Heart right ventricle (tissue), 16 donors: ENCODE results near the gene UBXN11. TPM values are rescaled to one million over a fixed set of nuclear protein-coding genes. Genes with fewer than 3 reads are reported as not detected.
A peak's percentile ranks its signal among the peaks of the same experiment; 100 is the strongest.
"Not testable (repeated sequence)": the region's sequence is repeated elsewhere in the genome, so short reads cannot be mapped to it uniquely, and the experiment has no call there.

Experiments used
- ATAC-seq, 8 donors: fragments of 200-7000 bp; cut with Tn5 transposase; one replicate each; pipeline ENCODE4 v1.9.1; 2020; ENCODE audit warnings: mild to moderate bottlenecking in 8 of 8, moderate library complexity in 8 of 8, moderate number of reproducible peaks in 1 of 8
- DNase-seq, 2 donors: peaks; one replicate each; pipeline ENCODE4 v3.0.0-alpha.2; 2020
- H3K27ac ChIP-seq, 10 donors: fragments of 200-600 bp; sonication (generic) in 2 of 10; one replicate each; pipeline versions ENCODE4 v1.5.0 to v1.8.0; 2020 to 2022; ENCODE audit warnings: mild to moderate bottlenecking in 3 of 10
- H3K27me3 ChIP-seq, 7 donors: fragments of 200-600 bp; one replicate each; pipeline ENCODE4 v1.8.0; 2021 to 2022; ENCODE audit warnings: mild to moderate bottlenecking in 2 of 7
- H3K36me3 ChIP-seq, 9 donors: fragments of 200-600 bp; sonication (generic) in 1 of 9; one replicate each; pipeline versions ENCODE4 v1.5.0 to v1.8.0; 2020 to 2022; ENCODE audit warnings: mild to moderate bottlenecking in 2 of 9
- H3K4me1 ChIP-seq, 9 donors: fragments of 200-600 bp; sonication (generic) in 1 of 9; one replicate each; pipeline versions ENCODE4 v1.5.0 to v1.8.0; 2020 to 2022; ENCODE audit warnings: mild to moderate bottlenecking in 4 of 9
- H3K4me3 ChIP-seq, 10 donors: fragments of 200-600 bp; sonication (generic) in 2 of 10; one replicate each; pipeline versions ENCODE4 v1.5.0 to v1.8.0; 2020 to 2022; ENCODE audit warnings: mild to moderate bottlenecking in 7 of 10, moderate library complexity in 2 of 10
- H3K9me3 ChIP-seq, 11 donors: fragments of 200-600 bp in 10 of 11; sonication (generic) in 2 of 11; one replicate each; pipeline versions ENCODE4 v1.5.0 to v1.8.0; 2013 to 2022; ENCODE audit warnings: mild to moderate bottlenecking in 2 of 11, control low read depth in 1 of 11, moderate library complexity in 1 of 11
- WGBS, 2 donors: extraction: QIAGEN DNeasy Blood & Tissue Kit; methylation state at CpG; one replicate each; pipeline ENCODE4 v1.1.7; 2013; ENCODE audit warnings: inconsistent platforms in 1 of 2; 5-methylcytosine and 5-hydroxymethylcytosine counted together
- intact Hi-C, 10 donors: fragments of 100-400 bp; cut with DNase I; formaldehyde crosslinking; loops; one replicate each; pipeline versions ENCODE4 v1.11.1 to v1.14.2; 2022
- polyA plus RNA-seq, 2 donors: library from polyadenylated mRNA; stranded (reverse); fragments of 200-250 nt; gene quantifications; one replicate each; pipeline ENCODE4 v1.2.3, GENCODE V29; 2013
- total RNA-seq, 10 donors: library from RNA; stranded (reverse); fragmentation: NEBNext Ultra II Directional in 3 of 10; extraction: Animal tissue kit (Norgen Biotek cat#: 25700) in 3 of 10; gene quantifications; one replicate each; pipeline versions ENCODE4 v1.2.1 to v1.2.4, GENCODE V29; 2021 to 2023
- TF ChIP-seq, protein P1 (sequence below), 9 donors: fragments of 200-600 bp; sonication (generic) in 2 of 9; IDR thresholded peaks; one replicate each; pipeline versions ENCODE4 v1.5.0 to v1.8.0; 2021 to 2022; ENCODE audit warnings: antibody characterized with exemption in 9 of 9, mild to moderate bottlenecking in 5 of 9, moderate library complexity in 1 of 9
- donor health status: Arrhythmogenic right ventricular cardiomyopathy.
- donor health status: ischemic (EF 13 %, LVEDD 7.1; RV severe dilation, severe dysfunction).
- donor health status: healthy with polysubstance abuse.
- donor health status: DM: no; HTN: yes; CAD: no.
- donor health status: DM: no; HTN: no; CAD: no.
- donor health status: ischemic (EF 25% LVEDD 6.9; RV normal size, moderate dysfunction).
- donor health status: ischemic (EF 25% LVEDD 5.7; RV mildly dilated, moderate dysfunction).
- donor health status: healthy.
- donor health status: DM: yes; HTN: yes; CAD: no.
- donor health status: Ischemic cardiomyopathy.
- donor health status: ischemic (EF 35%, LVEDD 5.7; RV mildly dilated, moderate dysfunction).
- donor health status: nonischemic (EF 11% LVEDD 7.7; RV severe dilation, severe dysfunction).
- donor health status: DM: yes; HTN: yes; CAD: no.
- donor health status: PGD.
- donor health status: ischemic (EF 29% LVEDD 5.4; RV normal size, mild dysfunction).
- donor health status: nonischemic (EF 23%, LVEDD 6.1; RV moderate dilation, normal function).

The UBXN11 gene
- total and polyA plus RNA-seq, 12 donors: 5.4 to 20.2 (median 8.2) TPM

DNA sequence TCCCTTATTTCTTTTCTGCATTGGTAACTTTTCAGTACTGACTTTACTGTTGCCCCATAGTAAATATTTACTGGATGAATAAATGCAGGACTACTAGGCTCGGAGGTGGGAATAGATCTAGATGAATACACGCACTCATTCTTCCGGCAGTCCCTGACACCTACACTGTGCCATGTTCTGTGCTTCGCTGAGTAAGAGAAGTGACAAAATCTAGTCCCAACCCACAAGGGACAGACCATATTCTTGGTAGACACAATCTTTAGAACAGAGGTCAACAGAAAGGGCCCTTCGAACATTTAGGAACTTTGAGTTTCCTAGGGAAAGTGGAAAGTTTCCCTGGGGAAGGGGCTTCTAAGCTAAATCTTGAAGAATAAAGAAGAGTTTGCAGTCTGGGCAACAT, 8.1 kb upstream of the UBXN11 start:
- ATAC-seq (no peak), DNase-seq (no peak)
- Histone ChIP-seq H3K4me1 (peaks cover 0 to 57% (median 12%) of the 10 kb centered on the region in 9 donors), H3K27me3 (no peaks in the 10 kb centered on the region), H3K9me3 (no peaks in the 10 kb centered on the region), H3K27ac (peak overlapping the region in 1 of 10 donors; percentile 89), H3K36me3 (no peaks in the 10 kb centered on the region), H3K4me3 (no peak overlapping the region)
- TF ChIP-seq, protein P1, sequence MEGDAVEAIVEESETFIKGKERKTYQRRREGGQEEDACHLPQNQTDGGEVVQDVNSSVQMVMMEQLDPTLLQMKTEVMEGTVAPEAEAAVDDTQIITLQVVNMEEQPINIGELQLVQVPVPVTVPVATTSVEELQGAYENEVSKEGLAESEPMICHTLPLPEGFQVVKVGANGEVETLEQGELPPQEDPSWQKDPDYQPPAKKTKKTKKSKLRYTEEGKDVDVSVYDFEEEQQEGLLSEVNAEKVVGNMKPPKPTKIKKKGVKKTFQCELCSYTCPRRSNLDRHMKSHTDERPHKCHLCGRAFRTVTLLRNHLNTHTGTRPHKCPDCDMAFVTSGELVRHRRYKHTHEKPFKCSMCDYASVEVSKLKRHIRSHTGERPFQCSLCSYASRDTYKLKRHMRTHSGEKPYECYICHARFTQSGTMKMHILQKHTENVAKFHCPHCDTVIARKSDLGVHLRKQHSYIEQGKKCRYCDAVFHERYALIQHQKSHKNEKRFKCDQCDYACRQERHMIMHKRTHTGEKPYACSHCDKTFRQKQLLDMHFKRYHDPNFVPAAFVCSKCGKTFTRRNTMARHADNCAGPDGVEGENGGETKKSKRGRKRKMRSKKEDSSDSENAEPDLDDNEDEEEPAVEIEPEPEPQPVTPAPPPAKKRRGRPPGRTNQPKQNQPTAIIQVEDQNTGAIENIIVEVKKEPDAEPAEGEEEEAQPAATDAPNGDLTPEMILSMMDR (IDR thresholded peaks at IDR 0.05): no peak
- intact Hi-C loops: loop anchor here in 1 of 10 donors (10.0 kb wide), 1 partner anchor 140 kb away; the partner anchor contains the start of genes CNKSR1 and ZNF593OS
- WGBS, 2 donors: 88 to 90% methylated on average over 5 of the region's 5 CpGs

DNA sequence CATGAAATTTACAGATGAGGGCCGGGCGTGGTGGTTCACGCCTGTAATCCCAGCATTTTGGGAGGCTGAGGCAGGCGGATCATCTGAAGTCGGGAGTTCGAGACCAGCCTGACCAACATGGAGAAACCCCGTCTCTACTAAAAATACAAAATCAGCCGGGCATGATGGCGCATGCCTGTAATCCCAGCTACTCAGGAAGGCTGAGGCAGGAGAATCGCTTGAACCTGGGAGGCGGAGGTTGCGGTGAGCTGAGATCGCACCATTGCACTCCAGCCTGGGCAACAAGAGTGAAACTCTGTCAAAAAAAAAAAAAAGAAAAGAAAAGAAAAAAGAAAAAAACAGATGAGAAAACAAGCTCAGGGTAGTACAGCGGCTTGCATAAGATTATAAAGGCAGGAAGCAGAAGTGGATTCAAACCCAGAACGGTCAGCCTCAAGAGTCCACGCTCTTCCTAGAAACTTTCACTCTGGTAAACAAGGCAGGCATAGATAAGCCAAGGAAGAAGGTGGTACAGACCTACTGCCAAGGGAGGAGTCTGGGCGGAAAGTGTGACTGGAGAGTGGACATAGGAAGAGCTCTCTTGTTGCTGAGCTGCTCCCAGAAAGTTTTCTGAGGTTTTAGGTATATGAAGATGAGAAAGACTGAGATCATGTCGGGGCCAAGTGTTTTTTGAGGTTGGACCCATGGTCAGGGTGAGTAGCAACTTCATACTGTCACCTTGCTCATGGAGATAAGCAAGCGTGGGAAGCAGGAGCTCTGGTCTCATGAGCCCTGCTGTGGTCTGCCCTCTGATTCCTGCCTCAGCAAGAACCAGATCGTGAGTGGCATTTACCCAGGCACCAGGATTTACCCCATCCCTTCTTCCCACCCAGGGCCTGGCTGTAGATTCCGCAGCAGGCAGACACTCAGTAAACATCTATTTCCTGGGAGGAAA, 1.8 kb upstream of the UBXN11 start:
- H3K4me3 ChIP-seq, ATAC-seq, H3K36me3 ChIP-seq, DNase-seq, H3K27me3 ChIP-seq, intact Hi-C loops, H3K9me3 ChIP-seq: not testable (repeated sequence)
- WGBS, 2 donors: 81 to 84% methylated on average over 21 of the region's 21 CpGs
- Histone ChIP-seq H3K4me1 (peaks cover 4 to 54% (median 15%) of the 10 kb centered on the region in 9 donors), H3K27ac (peak overlapping the region in 1 of 10 donors; percentile 88)

DNA sequence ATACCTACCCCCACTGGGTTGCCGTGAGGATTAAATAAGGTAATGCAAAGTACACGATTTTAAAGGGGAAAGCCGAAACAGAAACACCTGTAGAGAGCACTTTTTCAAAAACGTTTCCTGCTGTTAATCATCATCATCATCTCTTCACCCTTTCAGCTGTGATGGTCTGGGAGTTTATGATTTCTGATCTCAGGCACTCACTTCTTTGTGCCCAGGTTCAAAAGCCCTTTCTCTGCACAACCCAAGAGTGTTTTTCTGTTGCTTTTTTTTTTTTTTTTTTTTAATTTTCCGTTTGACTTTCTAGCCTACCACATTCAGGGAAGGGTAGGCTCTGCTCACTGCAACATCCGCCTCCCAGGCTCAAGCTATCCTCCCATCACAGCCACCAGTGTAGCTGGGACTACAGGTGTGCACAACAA, 936 bp upstream of the UBXN11 start:
- TF ChIP-seq, protein P1 (IDR thresholded peaks at IDR 0.05): no peak
- Histone ChIP-seq H3K4me3 (peak overlapping the region in 1 of 10 donors; percentile 60), H3K9me3 (no peaks in the 10 kb centered on the region), H3K4me1 (peaks cover 6 to 63% (median 23%) of the 10 kb centered on the region in 9 donors), H3K27me3 (no peaks in the 10 kb centered on the region), H3K36me3 (no peaks in the 10 kb centered on the region), H3K27ac (peak overlapping the region in 5 of 10 donors; percentile 24 to 88 (median 68))
- intact Hi-C loops: no loop called here
- no peak for DNase-seq
- ATAC-seq: no peak
- WGBS, 2 donors: 55% methylated on average over 6 of the region's 6 CpGs

DNA sequence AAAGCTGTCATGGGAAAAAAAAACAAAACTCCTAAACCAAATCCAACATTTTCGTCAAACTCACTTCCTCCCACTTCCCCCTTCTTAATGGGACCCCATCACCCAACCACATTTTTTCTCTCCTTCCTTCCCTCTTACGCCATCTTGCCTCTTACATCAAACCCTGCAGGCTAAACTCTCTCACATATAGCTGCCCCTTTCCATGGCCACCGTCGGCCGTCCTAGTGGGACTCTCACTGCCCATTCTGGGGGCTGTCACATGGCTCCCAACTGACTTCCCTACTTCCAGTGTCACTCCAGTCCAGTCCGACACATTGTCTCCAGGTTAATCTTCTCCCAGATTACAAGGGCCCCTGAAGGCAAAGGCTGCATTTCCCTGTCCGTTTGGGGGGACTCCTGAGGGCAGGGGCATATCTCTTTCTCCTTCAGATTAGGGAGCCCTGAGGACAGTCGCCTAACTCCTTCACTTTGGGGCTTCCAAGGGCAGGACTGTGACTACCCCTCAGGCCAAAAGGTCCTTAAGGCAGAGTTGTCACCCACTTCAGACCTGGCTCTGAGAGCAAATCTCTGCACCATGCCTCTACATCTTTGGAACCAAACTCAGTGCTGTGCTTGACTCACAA, 658 bp downstream of the UBXN11 start:
- intact Hi-C loops: loop anchor here in 1 of 10 donors (1.0 kb wide), 1 partner anchor 72 kb away; no protein-coding TSS in a partner anchor
- ATAC-seq (peak in 1 of 8 donors; percentile 9), DNase-seq (no peak)
- Histone ChIP-seq H3K4me3 (peak overlapping the region; percentile 56 to 78 (median 64)), H3K27me3 (no peaks in the 10 kb centered on the region), H3K9me3 (no peaks in the 10 kb centered on the region), H3K36me3 (no peaks in the 10 kb centered on the region), H3K4me1 (peaks cover 6 to 67% (median 24%) of the 10 kb centered on the region in 9 donors), H3K27ac (peak overlapping the region in 8 of 10 donors; percentile 11 to 88 (median 54))
- WGBS, 2 donors: 30 to 38% methylated on average over 8 of the region's 8 CpGs
- TF ChIP-seq, protein P1 (IDR thresholded peaks at IDR 0.05): no peak
